HepG2 (cell line): Measurements from ENCODE around the gene LENEP. TPM values are rescaled to one million over a fixed set of nuclear protein-coding genes. Genes with fewer than 3 reads are reported as not detected.

ENCODE experiments used
- ATAC-seq: fragments of 200-7000 bp; cut with Tn5 transposase; 3 replicates; pipeline ENCODE4 v1.9.1; 2020; ENCODE audit warnings: mild to moderate bottlenecking, moderate library complexity
- BruUV-seq: library from RNA; stranded (reverse); fragments of 400-500 nt; replicated peaks from 2 replicates; lab custom pipeline; 2021; lab: Mats Ljungman, UMichigan
- CTCF ChIA-PET: fragments of 300-600 bp; formaldehyde crosslinking; extraction: SDS; loops from one replicate; lab custom pipeline; 2021; ENCODE audit warnings: low total read pairs, inconsistent platforms, low intra/inter-chr PET ratio; lab: Yijun Ruan, JAX
- POLR2A ChIA-PET: fragments of 350-600 bp; sonication (Branson Sonifier 250); formaldehyde crosslinking; loops from one replicate; lab custom pipeline; 2020; ENCODE audit warnings: antibody characterized with exemption, inconsistent platforms; lab: Yijun Ruan, JAX
- DNase-seq: peaks from one replicate; pipeline ENCODE4 v3.0.0-alpha.2; 2015; ENCODE audit warnings: low spot score
- FAIRE-seq: peaks from 3 replicates; lab custom pipeline; 2011; peaks lifted over from hg19 to GRCh38; lab: Jason Lieb, UNC
- H2AFZ ChIP-seq: one replicate; pipeline ENCODE4 v1.6.1; 2011; ENCODE audit warnings: low read length, inconsistent platforms
- H3K27ac ChIP-seq: fragments of 300-600 bp; 3 replicates; pipeline ENCODE4 v1.8.0; 2011; ENCODE audit warnings: mixed run types, mild to moderate bottlenecking, mixed read lengths, low read length, inconsistent platforms; ENCODE audit not compliant: insufficient read depth; ENCODE audit errors: extremely low read length
- H3K27me3 ChIP-seq, 2 experiments: fragments of 200-600 bp in 1 of 2; 2 replicates in 1 of 2; 3 replicates in 1 of 2; pipeline versions ENCODE4 v1.6.0 to v1.8.0; 2011; ENCODE audit warnings: low read length in 2 of 2, mild to moderate bottlenecking in 2 of 2, moderate library complexity in 2 of 2, inconsistent platforms in 1 of 2; ENCODE audit not compliant: insufficient read depth in 2 of 2, control insufficient read depth in 1 of 2
- H3K36me3 ChIP-seq, 2 experiments: fragments of 200-600 bp in 1 of 2; replicated peaks in 1 of 2; 2 replicates in 1 of 2; 3 replicates in 1 of 2; pipeline versions ENCODE4 v1.5.1 to v1.8.0; 2011; ENCODE audit warnings: low read length in 2 of 2, inconsistent platforms in 1 of 2; ENCODE audit not compliant: insufficient read depth in 2 of 2, control insufficient read depth in 1 of 2
- H3K4me1 ChIP-seq: 2 replicates; pipeline ENCODE4 v1.5.1; 2012; ENCODE audit warnings: low read length, inconsistent platforms; ENCODE audit not compliant: insufficient read depth
- H3K4me2 ChIP-seq: 2 replicates; pipeline ENCODE4 v1.6.0; 2011; ENCODE audit warnings: low read depth, low read length, inconsistent platforms
- H3K4me3 ChIP-seq, 3 experiments: fragments of 200-600 bp in 1 of 3; sonication (generic), shearing (Covaris generic) in 1 of 3; replicated peaks in 1 of 3; 2 replicates each; pipeline ENCODE4 v1.5.1; 2011 to 2016; ENCODE audit warnings: low read length in 3 of 3, inconsistent platforms in 2 of 3, low read depth in 2 of 3, mild to moderate bottlenecking in 2 of 3, control low read depth in 1 of 3, mixed read lengths in 1 of 3; ENCODE audit not compliant: insufficient read depth in 1 of 3
- H3K79me2 ChIP-seq: one replicate; pipeline ENCODE4 v1.6.1; 2011; ENCODE audit warnings: low read length, inconsistent platforms; ENCODE audit not compliant: insufficient read depth
- H3K9ac ChIP-seq: 2 replicates; pipeline ENCODE4 v1.6.0; 2011; ENCODE audit warnings: mild to moderate bottlenecking, low read depth, low read length, inconsistent platforms; ENCODE audit not compliant: insufficient read depth
- H3K9me3 ChIP-seq: 2 replicates; pipeline ENCODE4 v1.5.1; 2012; ENCODE audit warnings: mild to moderate bottlenecking, low read length
- H4K20me1 ChIP-seq: 2 replicates; pipeline ENCODE4 v1.6.0; 2011; ENCODE audit warnings: inconsistent platforms, mild to moderate bottlenecking, low read length, moderate library complexity; ENCODE audit not compliant: insufficient read depth
- FOXA3 ChIP-seq: IDR thresholded peaks from 2 replicates; pipeline ENCODE4 v1.6.1; 2016; ENCODE audit warnings: missing genetic modification reagents, missing compliant biosample characterization
- FOXK2 ChIP-seq: fragments of 450-650 bp; IDR thresholded peaks from 2 replicates; pipeline ENCODE4 v1.6.1; 2016
- FOXO1 ChIP-seq: sonication (generic); formaldehyde crosslinking; IDR thresholded peaks from 2 replicates; pipeline ENCODE4 v1.4.0; 2020; ENCODE audit warnings: missing genetic modification reagents
- KLF13 ChIP-seq: sonication (generic); formaldehyde crosslinking; IDR thresholded peaks from 2 replicates; pipeline ENCODE4 v1.4.0; 2020; ENCODE audit warnings: mild to moderate bottlenecking, missing genetic modification reagents
- MAFK ChIP-seq, 2 experiments: IDR thresholded peaks in 1 of 2; conservative IDR thresholded peaks in 1 of 2; 2 replicates each; pipeline ENCODE4 v1.6.1; 2011; ENCODE audit warnings: improper control_type of control experiment in 2 of 2, low read length in 2 of 2
- MEF2D ChIP-seq: sonication (generic); formaldehyde crosslinking; IDR thresholded peaks from 2 replicates; pipeline ENCODE4 v1.5.1; 2020; ENCODE audit warnings: mild to moderate bottlenecking, missing genetic modification reagents
- NCOR1 ChIP-seq: fragments of 200-600 bp; sonication (generic); IDR thresholded peaks from 2 replicates; pipeline ENCODE4 v1.7.0; 2017; ENCODE audit warnings: antibody characterized with exemption, low read length, borderline replicate concordance
- NFE2 ChIP-seq: sonication (generic); formaldehyde crosslinking; IDR thresholded peaks from 2 replicates; pipeline ENCODE4 v1.4.0; 2020; ENCODE audit warnings: missing genetic modification reagents
- RBAK ChIP-seq: sonication (generic); formaldehyde crosslinking; IDR thresholded peaks from 2 replicates; pipeline ENCODE4 v1.5.1; 2020; ENCODE audit warnings: mild to moderate bottlenecking, missing genetic modification reagents
- RFX1 ChIP-seq: fragments of 450-650 bp; IDR thresholded peaks from 2 replicates; pipeline ENCODE4 v1.6.1; 2017
- RFX5 ChIP-seq: IDR thresholded peaks from 2 replicates; pipeline ENCODE4 v1.6.1; 2011; ENCODE audit warnings: low read depth, low read length, improper control_type of control experiment
- SAP130 ChIP-seq: IDR thresholded peaks from 2 replicates; pipeline ENCODE4 v1.6.1; 2016; ENCODE audit warnings: low read depth
- SIN3A ChIP-seq: IDR thresholded peaks from 2 replicates; pipeline ENCODE4 v1.6.1; 2011; ENCODE audit warnings: low read depth, mild to moderate bottlenecking, control low read depth, low read length, borderline replicate concordance
- ZBTB38 ChIP-seq: sonication (generic); formaldehyde crosslinking; IDR thresholded peaks from 2 replicates; pipeline ENCODE4 v1.5.1; 2020; ENCODE audit warnings: mild to moderate bottlenecking, missing genetic modification reagents
- ZFP1 ChIP-seq: IDR thresholded peaks from 2 replicates; pipeline ENCODE4 v1.6.1; 2016
- ZNF451 ChIP-seq: sonication (generic); formaldehyde crosslinking; IDR thresholded peaks from 2 replicates; pipeline ENCODE4 v1.5.0; 2020; ENCODE audit warnings: mild to moderate bottlenecking, missing genetic modification reagents
- ZNF816 ChIP-seq: sonication (generic); formaldehyde crosslinking; IDR thresholded peaks from 2 replicates; pipeline ENCODE4 v1.8.0; 2022; ENCODE audit warnings: missing genetic modification reagents, mild to moderate bottlenecking, borderline replicate concordance
- WGBS: methylation state at CpG from one replicate; pipeline ENCODE4 v1.1.6; 2017; ENCODE audit warnings: low lambda C conversion rate; 5-methylcytosine and 5-hydroxymethylcytosine counted together
- in situ Hi-C: cut with HindIII; loops from 2 replicates; pipeline ENCODE4 v1.10.0; 2017; ENCODE audit warnings: low pct_unique_long_range_greater_than_20kb; ENCODE audit not compliant: extremely low pct_ligation_motif_present
- intact Hi-C: fragments of 100-400 bp; cut with micrococcal nuclease; formaldehyde crosslinking; loops from one replicate; pipeline ENCODE4 v1.10.0; 2022; ENCODE audit not compliant: unreplicated experiment
- polyA plus RNA-seq, 8 experiments: library from polyadenylated mRNA; depleted of rRNA in 3 of 8; stranded (reverse) in 7 of 8; unstranded in 1 of 8; fragments of >200 nt; fragmentation: Illumina TruSeq in 4 of 8; extraction: Trizol in 4 of 8; gene quantifications; 2 replicates each; pipeline versions ENCODE4 v1.2.1 to v1.2.3, GENCODE V29; 2011 to 2016; ENCODE audit warnings: low read depth in 4 of 8, missing spikeins in 1 of 8, mixed read lengths in 1 of 8; ENCODE audit not compliant: insufficient read depth in 1 of 8
- total RNA-seq, 5 experiments: library from RNA; depleted of rRNA; stranded (reverse); fragments of >200 nt; fragmentation: Illumina TruSeq; extraction: Trizol; gene quantifications; 2 replicates each; pipeline ENCODE4 v1.2.3, GENCODE V29; 2016; ENCODE audit warnings: low read depth in 1 of 5
- TF ChIP-seq, protein P1 (sequence below): sonication (generic); formaldehyde crosslinking; IDR thresholded peaks from 2 replicates; pipeline ENCODE4 v1.9.0; 2022; ENCODE audit warnings: low read depth, missing genetic modification reagents

LENEP gene
- total and polyA plus RNA-seq, 2 of the 13 experiments (the other 11 are each of a cell fraction or from before 2014, with no cell fraction given), result 0.29 TPM; not detected in 1

DNA sequence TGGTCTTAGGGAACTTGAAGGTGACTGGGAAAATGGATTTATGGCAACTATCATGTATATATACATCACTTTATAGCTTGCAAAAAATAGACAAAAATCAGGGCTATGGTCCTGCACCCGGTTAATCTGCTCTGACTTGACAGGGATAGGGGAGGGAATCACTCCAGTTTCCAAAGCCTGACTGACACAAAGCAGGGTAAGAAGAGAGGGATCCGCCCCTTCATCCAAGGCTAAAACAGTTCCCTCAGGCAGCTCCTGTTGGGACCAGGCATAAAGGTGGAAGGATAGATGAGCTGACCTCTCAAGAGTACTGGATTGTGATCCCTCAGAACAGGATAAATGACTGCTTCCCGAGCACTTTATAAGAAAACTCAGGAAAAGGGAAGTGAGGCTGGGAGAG is 38.8 kb upstream of the LENEP start:
- DNase-seq (no peak), FAIRE-seq (no peak), ATAC-seq (no peak)
- Histone ChIP-seq H3K27me3 (no peaks in the 10 kb centered on the region; a peak in 1 of 5 replicates), H3K4me1 (peaks cover 46% of the 10 kb centered on the region), H3K9me3 (no peaks in the 10 kb centered on the region), H4K20me1 (no peaks in the 10 kb centered on the region), H3K79me2 (no peaks in the 10 kb centered on the region), H3K4me3 (peak overlapping the region in 1 of 3 experiments; percentile 40; a peak in 1 of 6 replicates), H3K9ac (peak overlapping the region; percentile 89; the same call in 1 of the 2 replicates), H3K4me2 (peak overlapping the region; percentile 95), H3K27ac (peak overlapping the region; percentile 96), H2AFZ (no peak overlapping the region), H3K36me3 (peaks cover 5 to 19% of the 10 kb centered on the region in 2 experiments; a peak in 4 of 5 replicates)
- ChIA-PET CTCF (no interaction called here), POLR2A (interaction anchor here (0.7 to 4.1 kb wide), 9 partner anchors 10 to 218 kb away, joined by 3 to 91 read pairs (median 6); partner anchors contain the start of genes CKS1B, LENEP, PMVK and SHC1)
- BruUV-seq, result no TSS peak
- WGBS, result 80% methylated on average over 3 of the region's 3 CpGs
- intact Hi-C loops, result no loop called here
- in situ Hi-C loops, result no loop called here
- TF ChIP-seq MEF2D (peak; percentile 5; the same call in 1 of the 2 replicates), NFE2 (CRISPR knock-in tag) (no peak)

- ATAC-seq (peak; percentile 80), FAIRE-seq (peak; percentile 42), DNase-seq (peak; percentile 77)
- H3K79me2 ChIP-seq, result no peaks in the 10 kb centered on the region
- POLR2A ChIA-PET, result interaction anchor here (0.6 to 4.1 kb wide), 17 partner anchors 9 to 238 kb away, joined by 3 to 91 read pairs (median 5); partner anchors contain the start of genes ADAM15, CKS1B, EFNA4 and FLAD1
- WGBS, result 15% methylated on average over 4 of the region's 4 CpGs
- H2AFZ ChIP-seq, result no peak overlapping the region
- BruUV-seq, result TSS peak; percentile 34
- peak overlapping the region; percentile 89 for H3K9ac ChIP-seq
- intact Hi-C loops, result no loop called here
- CTCF ChIA-PET, result interaction anchor here (2.0 kb wide), 1 partner anchor 62 kb away, joined by 8 read pairs; no protein-coding TSS in a partner anchor
- in situ Hi-C loops, result no loop called here
- H4K20me1 ChIP-seq, result no peaks in the 10 kb centered on the region
- peak overlapping the region; percentile 96 for H3K27ac ChIP-seq
- peaks cover 5 to 20% of the 10 kb centered on the region in 2 experiments; a peak in 4 of 5 replicates for H3K36me3 ChIP-seq
- peaks cover 48% of the 10 kb centered on the region for H3K4me1 ChIP-seq
- peak overlapping the region; percentile 95 for H3K4me2 ChIP-seq
- H3K9me3 ChIP-seq, result no peaks in the 10 kb centered on the region
- no peaks in the 10 kb centered on the region; a peak in 1 of 5 replicates for H3K27me3 ChIP-seq
- H3K4me3 ChIP-seq, result peak overlapping the region; percentile 61 to 72 (median 69)
- TF ChIP-seq RBAK (CRISPR knock-in tag) (peak; percentile 83; the same call in 1 of the 2 replicates), SIN3A (peak; percentile 55; the same call in 1 of the 2 replicates), SAP130 (peak; percentile 87), MAFK (conservative IDR thresholded peaks at IDR 0.05 in 1 of 2, IDR thresholded peaks at IDR 0.05 in 1 of 2; ENCODE audit: low read length in 2 of 2) (no peak), ZNF451 (0 out of 2 replicates have a peak, but pooled peaks have one; percentile 35), ZBTB38 (CRISPR knock-in tag) (peak; percentile 89), FOXO1 (CRISPR knock-in tag) (peak; percentile 69; the same call in 1 of the 2 replicates), KLF13 (no peak), RFX5 (peak; percentile 56), NCOR1 (no peak), RFX1 (peak; percentile 91), FOXA3 (CRISPR knock-in tag) (peak; percentile 43; the same call in 1 of the 2 replicates), ZNF816 (CRISPR knock-in tag) (0 out of 2 replicates have a peak, but pooled peaks have one; percentile 23), ZFP1 (CRISPR knock-in tag) (peak; percentile 97; the same call in 1 of the 2 replicates), FOXK2 (peak; percentile 91)
- TF ChIP-seq, protein P1, sequence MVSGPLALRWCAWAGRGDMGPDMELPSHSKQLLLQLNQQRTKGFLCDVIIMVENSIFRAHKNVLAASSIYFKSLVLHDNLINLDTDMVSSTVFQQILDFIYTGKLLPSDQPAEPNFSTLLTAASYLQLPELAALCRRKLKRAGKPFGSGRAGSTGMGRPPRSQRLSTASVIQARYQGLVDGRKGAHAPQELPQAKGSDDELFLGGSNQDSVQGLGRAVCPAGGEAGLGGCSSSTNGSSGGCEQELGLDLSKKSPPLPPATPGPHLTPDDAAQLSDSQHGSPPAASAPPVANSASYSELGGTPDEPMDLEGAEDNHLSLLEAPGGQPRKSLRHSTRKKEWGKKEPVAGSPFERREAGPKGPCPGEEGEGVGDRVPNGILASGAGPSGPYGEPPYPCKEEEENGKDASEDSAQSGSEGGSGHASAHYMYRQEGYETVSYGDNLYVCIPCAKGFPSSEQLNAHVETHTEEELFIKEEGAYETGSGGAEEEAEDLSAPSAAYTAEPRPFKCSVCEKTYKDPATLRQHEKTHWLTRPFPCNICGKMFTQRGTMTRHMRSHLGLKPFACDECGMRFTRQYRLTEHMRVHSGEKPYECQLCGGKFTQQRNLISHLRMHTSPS (CRISPR knock-in tag), result peak; percentile 50; the same call in 1 of the 2 replicates
Observed at GRCh38 chr1:154955039-154955717, 38.2 kb upstream of the LENEP start.
